ENCODE results near the gene SNUPN. TPM values are rescaled to one million over a fixed set of nuclear protein-coding genes. Genes with fewer than 3 reads are reported as not detected.
A peak's percentile ranks its signal among the peaks of the same experiment; 100 is the strongest.

SNUPN gene
- total RNA-seq, 1 experiment from 2014 or later = 28.0 TPM

GRCh38 chr15:75620841-75621391 lies 4.6 kb downstream of the SNUPN start:
- peaks cover 16% of the 10 kb centered on the region for H3K4me1 Mint-ChIP-seq (ENCODE audit: low read depth, unreplicated experiment)
- TF ChIP-seq CTCF (IDR thresholded peaks at IDR 0.05; ENCODE audit: unreplicated experiment) = no peak
- DNase-seq = peak; percentile 34
- H3K4me3 Mint-ChIP-seq (ENCODE audit: low read depth, unreplicated experiment) = peak overlapping the region; percentile 5
- intact Hi-C loops (cut with micrococcal nuclease; ENCODE audit: unreplicated experiment) = loop anchor here (5.0 kb wide), 1 partner anchor 44 kb away; the partner anchor contains the start of gene PTPN9
- no peaks in the 10 kb centered on the region for H3K27me3 Mint-ChIP-seq (ENCODE audit: unreplicated experiment)
- H3K27ac Mint-ChIP-seq (ENCODE audit: unreplicated experiment) = peak overlapping the region; percentile 49
- CTCF ChIA-PET = interaction anchor here (0.6 to 1.5 kb wide), 7 partner anchors 18 to 1736 kb away, joined by 3 to 5 read pairs (median 4); partner anchors contain the start of genes PTPN9 and SNX33
- BruUV-seq (replicated peaks) = no TSS peak
- peaks cover 25% of the 10 kb centered on the region for H3K36me3 Mint-ChIP-seq (ENCODE audit: insufficient read depth, unreplicated experiment)
- no peaks in the 10 kb centered on the region for H3K9me3 Mint-ChIP-seq (ENCODE audit: low read depth, unreplicated experiment)

DNA sequence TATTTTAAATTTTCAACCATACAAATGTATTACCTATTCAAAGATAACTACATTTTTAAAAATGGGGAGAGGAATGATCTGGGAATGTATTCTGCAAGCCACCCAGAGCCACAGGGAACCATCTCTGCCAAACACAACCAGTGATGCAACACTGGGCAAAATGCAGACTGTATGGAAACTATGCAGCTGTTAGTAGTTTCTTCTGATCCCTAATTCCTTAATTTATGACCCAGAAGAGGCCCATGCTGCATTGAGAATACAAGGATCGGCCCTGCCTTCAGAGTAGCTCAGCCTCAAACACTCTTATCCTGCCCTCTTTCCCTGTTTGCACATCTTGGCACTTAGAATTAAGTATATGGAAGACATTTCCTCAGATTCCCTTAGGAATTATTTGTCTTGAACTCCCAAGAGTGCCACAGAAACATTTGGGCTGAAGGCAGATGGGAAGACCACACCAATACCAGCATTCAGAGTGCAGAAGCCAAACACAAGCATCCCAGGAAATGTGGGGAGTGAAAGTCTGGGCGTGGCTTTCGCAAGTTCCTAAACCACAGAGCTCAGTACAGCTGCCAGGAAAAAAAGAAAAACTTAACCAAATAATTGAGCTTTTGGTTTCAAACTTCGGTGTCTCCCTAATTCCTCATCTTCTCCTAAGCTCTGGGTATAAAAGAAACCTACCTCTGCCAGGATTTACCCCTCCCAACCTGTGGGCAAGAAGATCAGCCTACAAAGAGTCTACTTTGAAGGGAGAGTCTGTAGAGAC lies 5.3 kb downstream of the SNUPN start:
- TF ChIP-seq CTCF (IDR thresholded peaks at IDR 0.05; ENCODE audit: unreplicated experiment) = no peak
- Mint-ChIP-seq H3K9me3 (ENCODE audit: low read depth, unreplicated experiment) (no peaks in the 10 kb centered on the region), H3K27me3 (ENCODE audit: unreplicated experiment) (no peaks in the 10 kb centered on the region), H3K36me3 (ENCODE audit: insufficient read depth, unreplicated experiment) (peaks cover 24% of the 10 kb centered on the region), H3K4me1 (ENCODE audit: low read depth, unreplicated experiment) (peaks cover 12% of the 10 kb centered on the region), H3K4me3 (ENCODE audit: low read depth, unreplicated experiment) (no peak overlapping the region), H3K27ac (ENCODE audit: unreplicated experiment) (peak overlapping the region; percentile 49)
- BruUV-seq (replicated peaks) = TSS peak; percentile 20
- intact Hi-C loops (cut with micrococcal nuclease; ENCODE audit: unreplicated experiment) = loop anchor here (5.0 kb wide), 1 partner anchor 43 kb away; the partner anchor contains the start of gene PTPN9
- CTCF ChIA-PET = interaction anchor here (0.6 to 1.5 kb wide), 9 partner anchors 12 to 1735 kb away, joined by 3 to 7 read pairs (median 4); partner anchors contain the start of genes PTPN9 and SNX33
- no peak for DNase-seq

DNA sequence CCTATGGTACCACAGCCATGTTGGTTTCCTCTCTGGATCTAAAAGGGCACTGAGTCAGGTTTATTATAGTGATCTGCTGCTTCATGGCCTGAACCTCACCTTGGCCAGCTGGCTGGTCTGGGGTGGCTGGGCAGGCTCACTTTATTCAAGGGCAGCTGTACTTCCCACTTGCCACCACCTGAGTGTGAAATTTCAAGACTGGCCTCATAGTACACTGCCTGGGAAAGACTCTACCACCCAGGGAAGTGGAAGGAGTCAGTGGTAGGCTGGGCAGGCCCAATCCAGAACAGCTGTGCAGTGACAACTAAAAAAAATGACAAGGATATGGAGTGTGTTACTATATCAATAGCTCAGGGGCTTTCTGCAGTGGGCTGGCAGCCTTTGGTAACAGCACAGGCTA lies 8.8 kb downstream of the SNUPN start:
- CTCF ChIA-PET = no interaction called here
- Mint-ChIP-seq H3K27ac (ENCODE audit: unreplicated experiment) (no peak overlapping the region), H3K36me3 (ENCODE audit: insufficient read depth, unreplicated experiment) (peaks cover 26% of the 10 kb centered on the region), H3K9me3 (ENCODE audit: low read depth, unreplicated experiment) (no peaks in the 10 kb centered on the region), H3K4me1 (ENCODE audit: low read depth, unreplicated experiment) (peaks cover 12% of the 10 kb centered on the region), H3K4me3 (ENCODE audit: low read depth, unreplicated experiment) (no peak overlapping the region), H3K27me3 (ENCODE audit: unreplicated experiment) (no peaks in the 10 kb centered on the region)
- no peak for TF ChIP-seq CTCF (IDR thresholded peaks at IDR 0.05; ENCODE audit: unreplicated experiment)
- BruUV-seq (replicated peaks) = no TSS peak
- DNase-seq = no peak
- intact Hi-C loops (cut with micrococcal nuclease; ENCODE audit: unreplicated experiment) = no loop called here

DNA sequence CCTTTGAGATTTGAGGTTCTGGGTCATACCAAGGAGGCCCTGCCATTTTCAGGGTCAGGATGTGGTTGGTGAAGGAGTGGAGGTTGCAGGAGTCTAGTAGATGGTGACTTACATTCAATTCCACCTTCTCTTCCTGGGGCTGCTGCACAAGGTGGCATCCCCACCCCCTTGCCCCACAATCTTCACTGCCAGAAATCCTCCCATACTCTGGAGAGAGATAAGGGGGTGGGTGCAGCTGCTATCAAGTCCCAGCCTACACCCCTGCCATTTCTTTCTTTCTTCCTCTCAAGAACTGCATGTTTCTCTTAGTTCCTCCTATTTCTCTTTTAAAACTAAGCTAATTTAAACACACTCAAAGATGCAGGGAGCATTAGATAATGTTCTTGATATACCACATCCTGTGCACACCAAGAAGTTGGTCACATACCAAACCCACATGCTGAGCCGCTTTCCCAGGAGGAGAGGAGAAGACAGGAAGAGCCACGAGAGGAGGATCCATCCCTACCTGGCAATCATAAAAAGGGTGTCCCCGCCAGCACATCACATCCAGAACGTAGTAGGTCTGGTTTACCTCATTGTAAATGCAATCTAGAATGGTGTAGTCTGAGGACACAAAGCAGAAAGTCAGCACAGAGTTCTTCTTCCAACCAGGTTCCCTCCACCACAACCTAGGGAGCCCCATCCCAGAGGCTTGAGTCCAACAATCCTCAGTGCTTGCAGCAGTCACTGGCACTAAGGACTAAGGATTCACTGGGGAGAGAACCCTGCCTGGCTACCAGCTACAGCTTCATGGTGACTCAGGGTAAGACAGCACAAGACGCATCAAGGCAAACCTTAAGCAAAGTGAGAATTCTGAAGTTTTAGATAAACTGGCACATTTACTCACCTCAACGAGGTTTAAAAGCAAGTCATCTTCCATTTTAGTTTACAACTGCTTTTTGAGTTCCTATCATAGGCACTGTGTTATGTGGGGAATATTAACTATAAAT lies 18.5 kb downstream of the SNUPN start:
- intact Hi-C loops (cut with micrococcal nuclease; ENCODE audit: unreplicated experiment) = no loop called here
- Mint-ChIP-seq H3K27me3 (ENCODE audit: unreplicated experiment) (no peaks in the 10 kb centered on the region), H3K36me3 (ENCODE audit: insufficient read depth, unreplicated experiment) (peaks cover 37% of the 10 kb centered on the region), H3K27ac (ENCODE audit: unreplicated experiment) (no peak overlapping the region), H3K4me1 (ENCODE audit: low read depth, unreplicated experiment) (no peaks in the 10 kb centered on the region), H3K4me3 (ENCODE audit: low read depth, unreplicated experiment) (no peak overlapping the region), H3K9me3 (ENCODE audit: low read depth, unreplicated experiment) (no peaks in the 10 kb centered on the region)
- CTCF ChIA-PET = interaction anchor here (1.3 kb wide), 1 partner anchor 21 kb away, joined by 4 read pairs; no protein-coding TSS in a partner anchor
- BruUV-seq (replicated peaks) = no TSS peak
- TF ChIP-seq CTCF (IDR thresholded peaks at IDR 0.05; ENCODE audit: unreplicated experiment) = no peak
- DNase-seq = no peak
